C1 segment of cervical spinal cord (tissue), 14 donors: Measurements from ENCODE around the gene UBAC2.
A peak's percentile ranks its signal among the peaks of the same experiment; 100 is the strongest.

Experiments
- DNase-seq, 14 donors: peaks; one replicate each; lab custom pipeline; 2025; lab: John Stamatoyannopoulos, UW

The UBAC2 gene

GRCh38 chr13:99355267-99356011 is 154.8 kb downstream of the UBAC2 start:
- no peak for DNase-seq

GRCh38 chr13:99356012-99356261 is 155.3 kb downstream of the UBAC2 start:
- no peak for DNase-seq

DNA sequence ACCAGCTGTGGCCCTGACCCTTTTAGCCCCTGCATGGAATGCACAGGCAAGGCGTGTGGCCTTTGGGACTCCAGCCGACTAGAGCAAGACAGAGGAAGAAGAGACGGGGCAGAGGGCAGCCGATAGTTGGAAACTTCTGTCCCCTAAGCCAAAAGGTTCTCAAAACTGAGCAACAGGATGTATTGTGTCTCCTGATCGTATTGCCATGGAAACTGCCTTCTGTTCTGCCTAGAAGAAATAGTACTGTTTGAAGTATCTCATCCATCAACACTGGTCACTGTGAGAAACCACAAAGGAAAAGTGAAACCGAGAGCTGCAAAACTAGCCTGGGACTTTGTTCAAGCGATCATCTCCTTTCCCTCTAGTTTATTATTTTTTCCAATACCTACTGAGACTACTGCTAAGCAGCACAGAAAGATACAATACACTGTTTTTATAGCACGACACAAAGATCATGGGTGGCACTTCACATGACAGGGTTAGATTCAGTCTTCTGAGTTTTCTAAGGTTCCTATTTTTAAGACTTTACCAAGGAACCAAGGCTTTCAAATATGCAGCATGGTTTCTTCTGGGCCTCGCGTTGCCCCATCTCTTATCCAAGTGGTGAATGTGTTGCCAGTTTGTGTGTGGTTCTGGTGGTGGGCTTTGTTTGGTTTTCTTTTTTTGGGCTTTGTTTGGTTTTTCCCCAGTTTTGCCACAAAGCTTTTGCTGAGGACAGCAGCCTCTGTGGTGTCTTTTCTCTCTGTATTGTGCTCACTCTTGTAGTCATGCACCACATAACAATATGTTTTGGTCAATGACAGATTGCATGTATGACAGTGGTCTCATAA is 155.8 kb downstream of the UBAC2 start:
- DNase-seq: peak in 4 of 14 donors; percentile 15 to 39 (median 26)

- no peak for DNase-seq
These were observed 156.5 kb downstream of the UBAC2 start for GRCh38 chr13:99357131-99357596.

GRCh38 chr13:99357941-99358340 is 157.3 kb downstream of the UBAC2 start:
- no peak for DNase-seq

- no peak for DNase-seq
These were observed 158.9 kb downstream of the UBAC2 start for GRCh38 chr13:99359528-99359927.

DNA sequence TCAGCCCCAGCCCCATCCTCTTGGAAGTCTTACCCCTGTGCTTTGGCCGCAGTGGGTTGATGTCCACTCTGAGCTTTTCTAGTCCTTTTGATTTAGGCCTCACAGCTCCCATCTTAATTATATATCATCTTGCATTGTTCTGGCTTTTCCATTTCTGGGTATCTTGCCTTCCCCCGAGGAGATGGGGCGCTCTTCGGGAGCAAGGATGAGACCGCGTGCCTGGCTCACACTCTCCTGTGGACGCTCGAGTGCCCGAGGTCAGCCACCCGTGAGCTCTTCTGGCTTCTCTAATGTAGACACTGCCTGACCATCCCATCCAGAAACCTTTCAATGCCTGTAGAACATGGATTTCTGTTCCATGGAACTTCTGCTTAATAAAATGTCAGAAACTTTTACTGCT is 160.0 kb downstream of the UBAC2 start:
- no peak for DNase-seq

- DNase-seq: no peak
These were observed 160.5 kb downstream of the UBAC2 start for GRCh38 chr13:99361197-99361596.

GRCh38 chr13:99362362-99362761 is 161.7 kb downstream of the UBAC2 start:
- DNase-seq: no peak

DNA sequence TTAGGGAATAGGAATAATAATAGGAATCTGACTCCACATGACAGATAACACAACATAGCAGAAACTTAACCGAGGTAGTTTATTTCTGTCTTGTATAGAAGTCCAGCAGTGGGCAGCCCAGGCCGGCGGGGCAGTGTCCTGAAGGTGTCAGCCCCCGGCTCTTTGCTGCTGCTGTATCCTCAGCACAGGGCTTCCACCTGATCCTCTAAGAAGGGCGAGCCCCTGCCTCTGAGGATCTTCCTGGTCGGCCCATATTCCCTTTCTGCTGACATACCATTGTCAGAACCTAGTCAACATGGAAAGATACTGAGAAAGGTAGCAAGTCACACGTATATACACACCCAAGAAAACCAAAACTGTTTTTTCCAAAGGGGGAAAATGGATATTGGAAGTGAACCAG is 162.7 kb downstream of the UBAC2 start:
- no peak for DNase-seq

- DNase-seq: no peak
These were observed 163.3 kb downstream of the UBAC2 start for GRCh38 chr13:99363949-99364348.

DNA sequence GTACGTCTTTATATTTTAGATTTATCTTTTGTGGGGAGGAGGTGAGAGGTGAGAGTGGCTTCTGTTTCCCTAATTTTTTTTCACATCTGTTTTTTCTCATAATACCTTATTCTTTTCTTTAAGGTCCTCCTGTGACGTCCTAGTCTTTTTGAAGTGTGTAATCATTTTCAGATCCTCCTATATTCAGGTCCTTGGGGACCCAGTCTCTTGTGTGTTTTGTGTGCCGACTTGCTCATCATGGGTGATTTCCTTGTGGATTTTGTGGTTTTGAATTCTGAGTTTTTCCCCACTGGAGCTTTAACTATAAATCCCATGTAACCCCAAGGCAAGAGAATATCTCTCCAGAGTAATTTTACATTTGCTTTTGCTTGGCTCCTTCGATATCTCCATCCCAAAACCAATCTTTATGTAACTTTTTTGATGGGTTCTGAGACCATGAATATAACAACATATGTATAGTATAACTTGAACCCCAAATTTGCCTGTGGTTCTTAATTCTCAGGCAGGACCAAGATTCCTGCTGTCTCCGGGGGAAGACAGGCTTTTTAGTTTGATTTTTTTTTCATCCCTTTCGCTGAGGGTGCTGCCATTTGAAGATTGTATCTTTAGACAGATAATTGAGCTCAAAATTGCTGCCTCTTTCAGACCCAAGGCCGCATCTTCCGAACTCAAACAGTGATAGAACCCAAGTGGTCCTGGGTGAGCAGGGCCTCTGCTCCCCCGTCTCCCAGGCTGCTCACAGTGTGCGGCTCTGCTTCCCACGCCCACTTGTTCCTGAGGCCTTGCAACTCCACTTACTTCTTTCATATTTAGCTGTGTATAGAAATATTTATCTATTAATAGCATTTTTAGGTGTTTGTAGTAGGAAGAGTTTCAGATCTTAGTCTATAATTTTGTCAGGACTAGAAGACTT is 165.7 kb downstream of the UBAC2 start:
- DNase-seq: no peak

DNA sequence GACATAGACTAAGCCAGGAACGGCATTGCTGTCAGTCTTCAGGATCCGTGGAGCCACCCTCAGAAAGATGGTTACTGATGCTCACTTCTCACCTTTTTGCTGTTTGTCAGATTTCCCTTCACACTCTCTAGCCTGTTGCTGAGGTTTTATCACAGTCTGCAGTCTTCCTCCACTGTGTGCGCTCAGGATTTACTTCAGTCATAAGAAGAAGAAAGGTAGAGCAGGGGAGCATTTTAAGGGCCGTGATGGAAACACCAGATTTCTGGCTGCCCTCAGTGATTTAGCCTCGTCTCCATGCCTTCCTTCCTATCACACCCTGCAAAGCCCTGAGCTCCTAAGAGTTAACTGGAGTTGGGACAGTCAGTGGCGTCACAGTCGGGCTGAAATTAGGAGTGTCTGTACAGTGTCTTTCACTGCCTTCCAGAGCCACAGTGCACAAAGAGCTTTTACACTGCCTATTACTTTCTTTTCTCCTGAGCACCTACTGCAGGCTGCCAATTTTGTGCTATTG is 166.5 kb downstream of the UBAC2 start:
- no peak for DNase-seq

DNA sequence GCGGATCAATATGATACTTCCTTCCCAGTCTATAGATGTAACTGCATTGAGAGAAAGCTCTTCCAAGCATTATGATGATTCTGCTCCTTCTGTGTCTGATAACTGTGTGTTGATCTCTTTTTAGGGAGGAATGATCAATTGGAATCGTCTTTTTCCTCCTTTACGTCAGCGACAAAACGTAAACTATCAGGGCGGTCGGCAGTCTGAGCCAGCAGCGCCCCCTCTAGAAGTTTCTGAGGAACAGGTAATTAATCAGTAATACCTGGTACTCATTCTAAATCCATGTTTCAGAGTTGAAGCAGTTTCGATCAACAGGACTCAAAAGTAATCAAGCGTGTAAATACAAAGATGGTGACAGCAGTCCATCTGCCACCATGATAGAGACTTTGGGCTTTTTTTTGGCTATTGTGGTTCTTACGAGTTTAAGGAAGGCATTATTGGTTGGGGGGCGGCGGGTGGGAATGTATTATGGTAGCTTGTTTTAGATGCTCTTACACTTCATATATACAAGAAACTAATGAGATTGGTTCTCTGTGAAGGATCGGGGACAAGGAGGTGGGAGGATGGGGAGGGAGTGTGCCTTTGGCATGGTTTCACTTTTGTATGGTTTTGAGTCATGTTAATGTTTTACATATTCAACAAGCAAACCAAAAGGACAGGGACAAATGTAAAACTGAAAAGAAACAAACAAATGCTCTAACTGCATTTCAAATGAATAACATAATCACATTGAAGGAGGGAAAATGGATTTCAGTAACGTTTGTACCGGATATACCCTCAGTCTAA is 167.2 kb downstream of the UBAC2 start:
- no peak for DNase-seq

DNA sequence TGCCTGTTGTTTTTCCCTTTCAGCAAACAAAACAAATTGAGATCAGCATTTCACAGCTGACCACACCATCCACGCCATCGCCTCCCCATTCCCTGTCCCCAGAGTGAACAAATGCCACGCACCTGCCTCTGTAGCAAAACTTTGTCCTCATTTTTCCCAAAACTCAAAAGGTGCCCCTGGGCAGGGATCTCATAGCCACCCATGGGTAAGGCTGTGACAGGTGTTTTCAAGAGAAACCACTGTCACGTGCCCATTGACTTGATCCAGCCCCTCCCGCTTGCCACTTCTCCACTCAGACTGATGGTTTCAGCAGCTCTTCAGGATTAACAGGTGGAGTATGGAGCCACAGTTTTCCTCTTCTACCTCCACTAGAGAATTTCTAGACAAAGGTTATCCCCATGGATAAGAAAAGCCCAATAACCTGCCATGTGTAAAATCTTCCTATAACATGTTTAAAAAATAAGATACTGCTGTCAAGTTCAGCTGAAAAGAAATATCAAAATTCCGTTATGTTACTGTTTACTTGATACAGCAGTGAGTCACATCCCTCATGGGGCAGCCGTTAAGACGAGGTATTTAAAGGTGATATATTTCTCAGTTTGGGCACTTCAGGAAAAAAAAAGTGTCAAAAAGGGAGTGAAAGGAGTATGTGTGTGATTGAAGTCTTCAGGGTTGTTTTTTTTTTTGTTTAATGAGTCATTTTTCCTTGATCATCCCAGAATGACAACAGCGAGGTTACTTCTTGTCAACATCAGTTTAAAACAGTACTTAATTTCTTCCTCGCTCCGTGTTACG is 170.0 kb downstream of the UBAC2 start:
- no peak for DNase-seq

DNA sequence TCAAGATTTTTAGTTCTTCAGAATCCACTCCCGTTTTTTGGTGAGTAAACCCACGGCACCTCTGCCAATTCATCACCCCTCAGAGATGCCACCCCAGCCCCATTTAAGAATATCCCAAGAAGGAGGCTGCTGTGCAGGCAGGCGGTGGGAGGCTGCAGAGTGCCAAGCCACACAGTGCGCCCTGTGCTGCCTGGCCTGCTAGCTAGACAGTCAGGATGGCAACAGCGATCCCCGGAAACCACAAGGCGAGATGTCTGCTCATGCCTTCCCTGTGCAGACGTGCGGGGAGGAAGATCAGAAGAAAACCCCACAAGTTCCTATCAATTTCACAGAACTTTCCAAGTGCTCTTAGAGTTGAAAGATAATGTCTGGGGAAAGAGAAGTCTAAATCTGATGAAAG is 171.3 kb downstream of the UBAC2 start:
- peak in 3 of 14 donors; percentile 31 to 32 (median 31) for DNase-seq

DNA sequence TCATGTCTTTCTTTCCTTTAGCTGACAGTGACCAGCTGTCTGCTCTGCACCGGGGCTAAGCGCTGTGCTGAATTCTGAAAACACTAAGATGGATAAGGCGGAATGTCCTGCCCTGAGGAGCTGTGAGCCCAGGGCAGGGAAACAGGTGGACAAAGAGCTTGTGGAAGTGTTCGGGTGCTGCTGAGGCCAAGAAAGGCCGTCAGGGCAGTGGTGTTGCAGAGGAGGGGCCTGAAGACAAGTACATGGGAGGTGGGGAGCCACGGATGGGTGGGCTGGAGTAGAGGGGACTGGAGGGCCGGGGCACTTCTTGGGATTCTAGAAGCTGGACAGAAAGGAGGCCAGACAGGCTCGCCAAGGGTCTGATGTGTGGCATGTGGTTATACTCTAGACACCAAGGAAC is 172.8 kb downstream of the UBAC2 start:
- no peak for DNase-seq

GRCh38 chr13:99374169-99374991 is 173.7 kb downstream of the UBAC2 start:
- DNase-seq: no peak

DNA sequence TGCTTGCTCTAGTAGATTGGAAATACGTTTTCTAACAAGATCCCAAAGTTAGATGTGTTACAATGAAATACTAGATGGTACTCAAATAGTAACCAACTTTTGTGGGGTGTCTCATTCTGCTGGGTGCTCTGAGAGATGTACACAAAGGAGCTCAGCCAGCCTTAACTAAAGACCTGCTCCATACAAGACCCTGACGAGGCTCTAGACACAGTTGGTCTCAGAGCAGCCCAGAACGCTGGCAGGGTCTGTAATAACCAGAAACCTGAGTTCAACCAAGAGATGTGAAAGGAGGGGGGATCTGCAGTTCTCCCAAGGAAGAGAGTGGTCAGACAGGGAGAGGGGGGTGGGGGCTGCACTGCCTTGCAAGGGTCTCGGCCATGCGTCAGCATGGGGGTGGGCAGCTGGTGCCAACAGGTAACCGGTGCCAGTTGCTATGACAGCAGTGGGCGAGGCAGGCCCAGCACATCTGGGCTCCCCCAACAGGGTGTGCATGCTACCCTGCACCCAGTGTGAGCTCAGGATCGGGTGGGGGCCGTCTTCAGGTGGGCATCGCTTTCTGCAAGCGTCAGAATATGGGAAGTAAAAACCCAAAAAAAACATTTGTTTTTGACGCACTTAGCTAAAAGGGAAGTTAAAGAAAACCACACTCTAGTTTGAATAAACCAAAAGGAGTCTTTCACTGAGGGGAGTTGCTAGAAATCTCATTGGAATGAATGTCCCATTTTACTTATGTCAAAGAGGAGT is 174.5 kb downstream of the UBAC2 start:
- no peak for DNase-seq
